GM19240 (cell line): ENCODE measurements around the gene ZMYND8.
"Not testable (repeated sequence)": the region's sequence is repeated elsewhere in the genome, so short reads cannot be mapped to it uniquely, and the experiment has no call there.

Experiments
- DNase-seq: peaks from one replicate; pipeline ENCODE4 v3.0.0; 2011; ENCODE audit warnings: low spot score; ENCODE audit not compliant: insufficient read length

The ZMYND8 gene

DNA sequence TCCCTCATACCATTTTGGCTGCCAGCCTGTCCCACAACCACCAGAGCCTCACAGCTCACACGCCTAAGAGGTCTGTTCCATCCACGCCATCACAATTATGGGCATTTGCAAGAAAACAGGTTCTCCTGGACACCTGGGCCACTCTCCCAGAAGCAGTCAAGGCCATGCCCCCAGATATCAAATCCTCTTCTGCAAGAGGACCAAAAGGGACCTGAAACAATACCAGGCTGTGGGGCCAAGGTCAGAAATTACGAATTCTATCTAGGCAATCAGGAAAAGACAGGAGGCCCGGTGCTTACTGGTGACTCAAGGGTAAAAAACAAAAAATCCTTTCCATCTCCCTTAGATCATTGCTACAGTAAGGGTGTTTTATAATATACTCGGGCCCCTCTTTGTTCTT is 69.8 kb downstream of the ZMYND8 start:
- DNase-seq: no peak

DNA sequence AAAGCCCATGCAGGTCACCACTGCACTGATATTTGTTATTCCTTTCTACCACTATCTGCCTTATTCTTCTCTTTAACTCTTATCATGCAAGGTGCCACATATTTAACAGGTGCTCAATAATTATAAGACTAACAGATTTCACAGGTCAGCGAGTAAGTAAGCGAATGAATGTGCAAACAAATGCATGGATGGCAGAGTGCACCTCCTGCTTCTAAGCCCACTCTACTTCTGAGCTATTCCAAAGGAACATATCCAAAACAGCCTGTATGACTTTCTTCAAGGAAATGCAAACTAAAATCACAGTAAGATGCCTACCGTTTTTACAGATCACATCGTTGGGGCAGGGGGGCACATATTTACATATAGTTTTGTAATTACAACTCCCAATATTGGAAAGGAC is 71.3 kb downstream of the ZMYND8 start:
- no peak for DNase-seq

DNA sequence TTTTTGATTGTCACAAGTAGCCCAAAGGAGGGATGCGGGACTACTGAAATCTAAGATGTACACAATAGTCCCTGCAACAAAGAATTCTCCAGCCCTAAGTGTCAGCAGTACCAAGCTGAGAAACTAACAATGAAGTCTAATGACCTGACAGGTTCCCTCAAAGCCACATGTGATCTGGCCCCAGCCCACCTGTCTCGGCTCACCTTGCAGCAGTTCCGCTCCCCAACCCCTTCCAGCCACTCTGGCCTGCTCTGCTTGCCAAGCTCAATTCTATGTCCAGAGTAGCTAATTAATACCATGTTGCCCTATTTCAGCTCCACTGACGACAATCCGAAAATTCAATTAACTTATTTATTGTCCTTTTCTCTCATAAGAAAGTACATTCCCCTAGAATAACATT is 72.1 kb downstream of the ZMYND8 start:
- no peak for DNase-seq

DNA sequence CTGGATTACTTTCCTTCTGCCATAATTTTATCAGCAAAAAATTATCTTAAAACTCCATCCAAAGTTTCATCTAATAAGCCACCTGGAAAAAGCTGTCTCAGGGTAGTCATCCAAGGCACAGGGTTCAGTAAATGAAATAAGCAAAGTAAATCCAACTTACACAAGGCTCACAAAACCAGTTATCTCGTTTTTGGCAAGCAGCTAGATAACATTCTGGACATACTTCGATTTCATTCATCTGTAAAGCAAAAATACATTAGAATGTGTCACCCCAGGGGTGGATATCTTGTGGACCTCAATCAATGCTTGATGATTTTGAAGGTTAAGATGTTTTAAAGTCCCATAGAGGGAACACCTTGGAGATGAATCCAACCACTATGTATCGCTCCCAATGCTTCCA is 73.1 kb downstream of the ZMYND8 start:
- DNase-seq: no peak

DNA sequence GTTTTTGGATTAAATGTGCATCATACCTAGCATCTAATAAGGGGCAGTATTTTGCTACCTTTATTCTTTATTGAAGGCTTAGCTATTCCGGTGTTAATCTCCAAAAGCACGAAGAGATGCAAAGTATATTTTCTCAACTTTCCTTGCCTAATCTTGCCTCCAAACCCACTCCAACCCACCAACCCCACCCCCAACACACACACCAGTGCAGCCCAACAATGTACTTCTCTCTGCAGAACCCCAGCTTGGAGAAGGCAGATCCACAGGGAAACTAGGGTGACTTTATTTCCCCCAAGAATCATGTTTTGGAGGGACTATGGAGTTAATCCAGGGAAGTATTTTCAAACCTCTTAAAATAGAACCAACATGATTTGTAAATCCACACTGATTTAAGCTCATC is 73.6 kb downstream of the ZMYND8 start:
- no peak for DNase-seq

DNA sequence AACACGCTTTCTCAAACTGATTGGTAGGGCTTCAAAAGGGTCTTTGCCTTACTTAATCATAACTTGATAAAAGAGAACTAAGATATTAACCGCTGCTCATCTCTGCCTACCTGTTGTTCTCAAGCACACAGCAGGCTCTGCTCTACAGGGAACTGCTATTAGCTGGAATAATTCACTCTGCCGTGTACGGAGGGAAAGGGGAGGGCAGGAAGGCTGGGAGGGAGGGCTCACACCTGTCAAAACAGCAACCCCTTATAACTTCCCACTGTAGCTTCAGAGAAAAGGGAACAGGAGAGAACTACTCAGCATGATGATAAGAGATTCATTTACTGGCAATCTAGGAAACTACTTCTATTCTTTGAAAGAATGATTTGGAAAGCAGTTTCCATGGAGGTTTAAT is 75.1 kb downstream of the ZMYND8 start:
- no peak for DNase-seq

DNA sequence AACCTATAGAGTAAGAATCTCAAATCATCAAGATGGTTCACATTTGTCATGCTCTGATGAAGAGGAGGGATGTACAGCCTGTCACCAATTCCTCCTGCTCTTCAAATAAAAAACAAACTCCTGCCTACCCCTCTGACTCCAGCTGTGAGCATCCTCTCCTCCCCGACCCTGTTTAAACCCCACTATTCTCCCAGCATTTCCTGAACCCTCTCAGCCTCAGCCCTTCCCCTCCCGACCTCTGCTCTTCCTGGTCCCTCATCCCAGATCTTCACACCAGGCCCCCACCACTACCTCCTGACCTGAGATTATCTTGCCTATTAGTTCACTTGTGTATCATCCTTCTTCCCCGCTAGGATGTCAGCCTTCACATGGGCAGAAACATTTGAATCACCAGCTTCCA is 75.8 kb downstream of the ZMYND8 start:
- DNase-seq: no peak

DNA sequence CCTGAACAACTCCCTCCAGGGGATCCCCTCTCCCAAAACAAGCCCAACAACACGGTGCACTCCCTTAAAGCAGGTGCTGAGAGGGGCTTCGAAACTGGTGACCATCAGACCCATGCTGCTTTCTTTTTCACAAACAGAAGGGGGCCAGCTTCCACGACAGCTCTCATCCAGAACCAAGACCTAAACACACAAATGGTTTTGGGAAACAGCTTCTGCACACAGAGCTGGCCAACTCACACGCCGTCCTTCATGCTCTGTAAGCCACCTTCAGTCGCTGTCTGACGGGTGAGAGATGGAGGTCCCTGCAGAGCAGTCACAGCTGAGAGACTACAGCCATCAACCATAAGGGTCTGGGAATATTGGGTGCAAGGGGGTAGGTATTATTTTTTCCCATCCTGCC is 76.3 kb downstream of the ZMYND8 start:
- DNase-seq: no peak

DNA sequence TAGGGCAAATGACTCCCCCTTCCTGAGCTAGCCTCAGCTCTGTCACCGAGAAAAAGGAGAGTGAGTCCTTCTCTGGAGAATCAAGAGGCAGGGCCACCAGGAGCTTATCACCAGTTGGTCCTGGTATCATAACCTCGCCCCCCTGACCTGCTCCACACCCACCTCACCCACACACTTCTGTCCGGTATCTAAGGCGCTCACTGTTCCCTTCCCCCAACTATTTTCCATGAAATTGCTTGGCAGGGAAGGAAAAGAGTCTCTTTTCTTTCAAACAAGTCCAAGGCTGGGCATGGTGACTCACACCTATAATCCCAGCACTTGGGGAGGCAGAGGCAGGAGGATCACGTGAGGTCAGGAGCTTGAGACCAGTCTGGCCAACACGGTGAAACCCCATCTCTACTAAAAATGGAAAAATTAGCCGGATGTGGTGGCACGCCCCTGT is 77.6 kb downstream of the ZMYND8 start:
- DNase-seq: no peak

DNA sequence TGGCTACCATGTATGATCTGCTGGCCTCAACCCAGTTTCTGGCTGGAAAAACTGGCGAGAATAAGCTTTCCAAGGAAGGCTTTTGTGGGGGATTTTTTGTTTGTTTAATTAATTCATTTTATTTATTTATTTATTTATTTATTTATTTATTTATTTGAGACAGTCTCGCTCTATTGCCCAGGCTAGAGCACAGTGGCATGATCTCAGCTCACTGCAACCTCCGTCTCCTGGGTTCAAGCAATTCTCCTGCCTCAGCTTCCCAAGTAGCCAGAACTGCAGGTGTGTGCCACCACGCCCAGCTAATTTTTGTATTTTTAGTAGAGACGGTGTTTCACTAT is 79.0 kb downstream of the ZMYND8 start:
- DNase-seq: not testable (repeated sequence)

DNA sequence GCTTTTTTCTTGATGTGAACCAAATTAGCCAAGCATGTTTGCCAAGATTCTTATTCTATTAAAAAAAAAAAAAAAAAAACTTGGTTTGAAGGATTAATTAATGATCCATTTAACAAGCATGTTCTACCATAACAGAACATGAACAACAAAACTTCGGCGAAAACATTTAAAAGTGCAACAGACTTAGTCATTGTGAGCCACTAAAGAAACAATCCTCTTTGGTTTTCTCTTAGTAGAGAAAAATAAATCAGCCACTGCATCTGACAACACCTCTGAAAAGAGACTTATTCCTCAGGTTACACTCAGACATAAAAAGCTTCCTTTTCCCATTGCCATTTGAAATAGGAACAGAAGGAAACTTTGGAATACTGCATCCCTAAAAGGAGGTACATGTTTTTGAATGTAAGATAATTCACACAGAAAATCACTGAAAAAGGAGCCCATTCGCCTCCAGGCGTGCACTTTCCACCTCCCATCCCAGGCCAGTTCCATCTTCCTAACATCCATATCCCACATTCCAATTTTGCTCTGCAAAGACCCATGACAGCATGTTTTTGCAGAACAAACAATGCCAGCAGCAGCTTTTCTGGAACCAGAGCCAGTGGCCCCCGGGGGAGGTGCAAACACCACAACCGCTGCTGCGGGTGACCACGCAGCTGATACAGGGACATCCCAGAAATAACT is 79.5 kb downstream of the ZMYND8 start:
- no peak for DNase-seq

DNA sequence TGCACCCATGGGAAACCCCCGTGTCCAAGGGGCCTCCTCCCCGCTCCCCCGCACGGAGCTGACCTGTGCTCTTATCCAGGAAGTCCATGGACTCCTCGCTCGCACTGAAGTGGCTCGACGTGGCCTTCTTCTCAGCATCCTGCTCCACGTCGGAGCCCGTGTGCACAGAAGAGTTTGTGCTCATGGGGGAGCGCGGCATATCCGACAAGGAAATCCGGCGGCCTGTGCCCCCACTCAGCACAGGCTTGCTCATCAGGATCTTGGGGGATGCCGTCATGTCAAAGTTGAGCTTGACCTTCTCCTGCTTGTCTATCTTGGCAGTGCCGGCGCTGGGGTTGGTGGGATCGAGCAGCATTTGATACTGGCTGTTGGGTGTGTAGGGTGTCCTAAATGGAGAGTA is 80.2 kb downstream of the ZMYND8 start:
- no peak for DNase-seq

DNA sequence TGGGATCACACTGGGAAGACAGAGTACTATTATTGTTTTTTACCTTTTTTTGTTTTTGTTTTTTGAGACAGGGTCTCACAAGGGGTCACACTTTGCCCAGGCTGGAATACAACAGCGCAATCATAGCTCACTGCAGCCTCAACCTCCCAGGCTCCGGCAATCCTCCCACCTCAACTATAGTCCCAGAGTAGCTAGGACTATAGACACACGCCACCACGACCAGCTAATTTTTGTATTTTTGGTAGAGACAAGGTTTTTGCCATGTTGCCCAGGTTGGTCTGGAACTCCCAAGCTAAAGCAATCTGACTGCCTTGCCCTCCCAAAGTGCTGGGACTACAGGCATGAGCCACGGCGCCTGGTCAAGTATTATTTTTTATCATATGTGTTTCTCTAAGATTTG is 81.0 kb downstream of the ZMYND8 start:
- no peak for DNase-seq

DNA sequence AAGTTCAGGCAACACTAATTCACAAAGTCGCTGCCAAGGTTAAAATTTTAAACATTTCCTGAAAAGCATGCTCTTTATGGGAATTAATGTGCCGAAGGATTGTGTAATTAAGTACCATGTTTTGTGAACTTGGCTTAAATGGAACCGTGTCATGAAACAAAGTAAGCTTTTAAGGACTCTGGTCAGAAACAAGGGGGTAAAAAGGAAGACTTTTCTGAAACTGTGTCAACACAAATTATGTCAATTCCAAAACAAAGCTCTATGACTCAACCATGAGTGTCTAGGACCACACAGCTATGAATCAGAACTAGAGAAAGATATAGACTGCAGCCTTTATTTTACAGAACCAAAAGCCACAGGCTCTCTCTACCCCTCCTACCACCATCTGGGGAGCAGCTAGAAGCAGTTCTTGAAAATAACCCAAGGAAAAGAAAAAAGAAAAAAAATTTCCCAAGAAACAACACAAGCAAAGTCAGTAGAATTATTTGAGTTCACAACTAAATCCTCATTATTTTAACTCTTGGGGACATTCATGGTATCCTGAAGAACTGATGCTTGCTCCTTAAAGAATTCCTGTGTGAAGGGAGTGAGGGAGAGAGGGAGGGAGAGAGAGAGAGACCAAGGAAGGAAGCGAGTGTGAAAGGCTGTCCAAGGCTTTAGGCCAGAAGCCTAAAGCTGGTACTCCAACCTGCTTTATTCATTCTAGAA is 81.9 kb downstream of the ZMYND8 start:
- peak; percentile 77 for DNase-seq

DNA sequence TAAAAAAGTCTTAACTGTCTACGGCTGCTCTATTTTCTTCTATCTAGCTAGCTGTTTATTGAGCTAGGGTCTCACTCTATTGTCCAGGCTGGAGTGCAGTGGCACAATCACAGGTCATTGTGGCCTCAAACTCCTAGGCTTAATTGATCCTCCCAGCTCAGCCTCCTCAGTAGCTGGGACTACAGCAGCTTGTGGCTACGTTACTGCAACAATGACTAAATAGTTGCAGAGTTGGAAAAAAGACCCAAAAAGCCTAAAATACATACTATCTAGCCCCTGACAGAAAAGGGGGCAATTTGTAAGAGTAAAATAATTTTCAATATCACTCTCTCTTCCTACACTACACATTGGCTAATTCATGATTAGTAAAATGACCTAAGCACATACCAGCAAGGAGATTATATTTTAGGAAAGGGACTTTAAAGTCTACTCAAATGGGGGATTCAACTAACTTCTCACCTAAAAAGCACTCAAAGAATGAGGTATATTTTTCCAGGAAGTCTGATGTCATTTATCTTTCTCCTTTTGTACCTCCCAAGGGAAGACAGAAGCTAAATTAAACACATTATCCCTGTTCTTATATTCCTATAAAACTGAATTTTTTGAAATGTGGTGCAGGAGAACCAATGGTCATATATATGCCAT is 82.8 kb downstream of the ZMYND8 start:
- no peak for DNase-seq

DNA sequence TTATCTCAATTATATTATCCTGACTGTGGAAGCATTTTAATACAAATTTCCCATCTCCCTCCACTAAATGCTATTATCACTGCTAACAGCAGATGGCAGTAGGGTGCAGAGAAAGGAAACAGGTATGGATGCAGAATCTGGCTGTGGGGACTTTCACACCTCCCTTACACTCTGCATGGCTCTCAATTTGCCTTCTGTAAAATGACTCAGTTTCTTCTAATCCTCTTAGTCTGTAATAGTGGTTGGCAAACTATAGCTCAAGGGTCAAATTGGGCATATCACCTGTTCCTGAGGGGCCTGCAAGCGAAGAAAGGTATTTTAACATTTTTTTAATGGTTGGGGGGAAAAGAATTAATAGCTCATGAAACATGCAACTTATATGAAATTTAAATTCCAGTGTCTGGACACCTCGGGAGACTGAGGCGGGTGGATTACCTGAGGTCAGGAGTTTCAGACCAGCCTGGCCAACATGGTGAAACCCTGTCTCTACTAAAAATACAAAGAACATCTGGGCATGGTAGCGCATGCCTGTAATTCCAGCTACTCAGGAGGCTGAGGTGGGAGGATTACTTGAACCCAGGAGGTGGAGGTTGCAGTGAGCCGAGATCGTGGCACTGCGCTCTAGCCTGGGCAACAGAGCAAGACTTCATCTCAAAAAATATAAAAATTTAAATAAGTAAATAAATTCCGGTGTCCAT is 83.5 kb downstream of the ZMYND8 start:
- peak; percentile 42 for DNase-seq

DNA sequence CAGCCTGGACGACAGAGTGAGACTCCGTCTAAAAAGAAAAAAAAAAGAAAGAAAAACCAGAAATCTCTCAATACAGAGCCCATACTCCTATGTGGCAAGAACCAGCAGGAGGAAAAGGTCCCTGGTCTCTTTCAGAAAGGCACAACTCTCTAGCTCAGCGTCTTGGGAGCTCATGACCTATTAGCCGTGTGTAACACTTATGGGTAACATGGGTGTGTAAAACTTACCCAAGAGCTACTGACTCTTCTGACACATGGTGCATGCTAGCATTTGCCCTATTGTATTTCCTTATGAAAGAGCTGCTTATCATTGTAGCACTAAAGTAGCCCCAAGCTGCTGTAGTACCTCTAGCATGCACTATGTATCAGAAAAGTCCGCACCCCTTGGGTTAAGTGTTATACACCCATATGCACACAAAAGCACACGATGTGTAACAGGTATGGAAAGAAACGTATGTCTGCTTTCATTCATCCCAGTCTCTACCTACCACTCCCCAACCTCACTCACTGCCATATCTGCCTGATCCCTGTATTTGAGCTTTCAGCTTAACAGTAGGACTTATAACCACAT is 85.4 kb downstream of the ZMYND8 start:
- no peak for DNase-seq

DNA sequence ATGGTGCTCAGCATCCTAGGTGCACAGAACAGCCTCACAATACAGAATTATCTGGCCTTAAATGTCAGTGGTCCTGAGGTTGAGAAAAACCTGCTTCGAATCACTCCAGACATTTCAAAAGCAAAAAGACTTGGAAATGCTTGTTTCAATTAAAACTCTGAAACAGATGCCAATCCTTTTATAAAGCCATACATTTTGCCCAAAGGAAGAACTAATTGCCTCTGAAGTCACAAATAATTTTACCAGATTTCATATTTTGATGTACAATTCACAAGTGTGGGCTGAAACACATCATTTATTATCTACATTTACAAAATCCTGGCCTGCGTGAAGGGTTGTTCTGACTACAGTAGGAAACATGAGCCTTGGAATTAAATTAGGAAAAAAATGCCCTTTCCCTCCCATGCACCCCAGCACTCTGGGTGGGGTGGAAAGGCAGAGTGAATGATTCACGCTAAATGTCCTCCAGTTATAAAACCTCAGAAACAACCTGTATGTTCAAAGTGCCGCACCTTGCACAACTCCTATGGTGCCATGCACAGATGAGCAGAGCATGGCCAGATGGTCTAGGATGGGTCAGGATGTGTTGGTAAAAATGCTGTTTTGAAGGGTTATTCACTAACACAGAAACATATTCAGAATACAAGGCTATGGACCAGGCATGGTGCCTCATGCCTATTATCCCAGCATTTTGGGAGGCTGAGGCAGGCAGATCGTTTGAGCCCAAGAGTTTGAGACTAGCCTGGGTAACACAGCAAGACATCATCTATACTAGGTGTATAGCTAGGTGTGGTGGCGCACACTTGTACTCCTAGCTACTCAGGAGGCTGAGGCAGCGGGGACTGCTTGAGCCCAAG is 87.0 kb downstream of the ZMYND8 start:
- no peak for DNase-seq

DNA sequence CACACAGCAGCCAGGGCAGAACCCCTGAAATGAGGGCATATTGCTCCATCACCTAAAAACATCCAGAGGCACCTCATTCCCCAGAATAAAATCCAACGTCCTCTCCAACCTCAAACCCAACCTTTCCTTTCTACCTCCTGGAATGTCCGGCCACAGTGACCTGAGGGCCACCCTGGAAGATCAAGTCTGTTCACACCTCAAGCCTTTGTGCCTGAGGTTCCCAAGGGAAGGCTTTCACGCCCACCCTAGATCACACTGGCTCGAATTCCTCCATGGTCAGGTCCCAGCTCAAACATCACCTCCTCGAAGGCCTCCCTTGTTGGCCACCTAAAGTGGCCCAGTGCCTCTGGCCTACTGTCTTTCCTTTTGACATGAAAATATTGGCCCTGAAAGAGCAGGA is 88.9 kb downstream of the ZMYND8 start:
- no peak for DNase-seq

DNA sequence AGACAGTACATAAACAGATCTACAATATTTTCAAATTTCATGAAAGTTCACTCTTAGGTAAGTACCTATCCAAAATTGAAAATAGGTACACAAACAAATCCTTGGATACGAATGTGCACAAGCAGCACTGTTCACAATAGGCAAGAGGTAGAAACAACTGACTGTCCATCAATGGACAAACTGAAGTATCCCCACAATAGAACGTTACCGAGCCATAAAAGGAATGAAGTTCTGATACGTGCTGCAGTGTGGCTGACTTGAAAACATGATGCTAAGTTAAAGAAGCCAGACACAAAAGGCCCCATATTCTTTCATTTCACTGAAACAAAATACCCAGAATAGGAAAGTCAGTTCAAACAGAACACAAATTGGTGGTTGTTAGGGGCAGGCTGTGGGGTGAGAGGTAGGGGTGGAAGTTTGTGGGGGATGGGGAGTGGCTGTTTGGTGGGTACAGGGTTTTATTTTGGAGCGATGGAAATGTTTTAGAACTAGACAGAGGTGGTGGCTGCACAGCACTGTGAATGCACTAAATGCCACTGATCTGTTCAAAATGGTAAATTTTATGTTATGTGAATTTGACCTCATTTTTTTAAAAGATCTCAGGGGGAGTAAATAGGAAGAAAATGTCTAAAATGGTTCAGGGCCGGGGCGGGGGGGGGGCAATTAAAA is 89.5 kb downstream of the ZMYND8 start:
- no peak for DNase-seq
